ENCODE results near the gene MOCS1. TPM values are rescaled to one million over a fixed set of nuclear protein-coding genes. Genes with fewer than 3 reads are reported as not detected.

MOCS1 gene
- total RNA-seq, 1 experiment from 2014 or later = 7.3 TPM

DNA sequence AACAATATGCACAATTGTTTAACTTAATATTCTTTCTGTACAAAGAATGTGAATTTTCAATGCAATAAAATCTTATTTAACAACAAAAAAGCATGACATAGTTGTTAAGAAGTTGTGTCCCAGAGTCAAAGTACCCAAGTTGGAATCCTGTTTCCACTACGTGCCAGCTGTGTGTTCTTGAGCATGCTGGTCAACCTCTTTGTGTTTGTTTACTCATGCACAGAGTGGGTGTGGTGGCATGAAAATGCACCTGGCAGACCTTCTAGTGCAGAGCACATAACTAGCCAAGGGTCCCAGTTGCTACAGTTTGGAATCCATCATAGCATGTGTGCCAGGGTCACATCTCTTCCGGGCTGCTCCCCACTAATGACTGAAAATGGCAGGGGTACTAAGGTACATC, 24.7 kb upstream of the MOCS1 start:
- no peak for DNase-seq
- H3K36me3 ChIP-seq = no peaks in the 10 kb centered on the region
- H3K4me1 ChIP-seq = no peaks in the 10 kb centered on the region
- H3K9me3 ChIP-seq (replicated peaks) = no peaks in the 10 kb centered on the region
- no peaks in the 10 kb centered on the region for H3K27me3 ChIP-seq
- H3K27ac ChIP-seq = no peak overlapping the region
- no peak overlapping the region for H3K4me3 ChIP-seq

DNA sequence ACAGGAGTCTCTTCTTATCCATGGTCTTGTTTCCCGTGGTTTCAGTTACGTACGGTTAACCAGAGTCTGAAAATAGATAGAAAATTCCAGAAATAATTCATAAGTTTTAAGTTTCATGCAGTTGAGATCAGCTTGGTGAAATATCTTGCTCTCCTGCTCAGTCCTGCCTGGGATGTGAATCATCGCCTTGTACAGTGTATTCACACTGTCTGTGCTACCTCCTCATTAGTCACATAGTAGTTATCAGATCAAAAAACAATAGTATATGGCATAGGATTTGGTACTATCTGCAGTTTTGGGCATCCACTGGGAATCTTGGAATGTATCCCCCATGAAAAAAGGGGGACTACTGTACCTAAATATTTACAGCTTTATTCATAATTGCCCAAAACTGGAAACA, 22.7 kb upstream of the MOCS1 start:
- H3K9me3 ChIP-seq (replicated peaks) = no peaks in the 10 kb centered on the region
- no peaks in the 10 kb centered on the region for H3K4me1 ChIP-seq
- H3K27ac ChIP-seq = no peak overlapping the region
- no peaks in the 10 kb centered on the region for H3K27me3 ChIP-seq
- H3K36me3 ChIP-seq = no peaks in the 10 kb centered on the region
- DNase-seq = no peak
- H3K4me3 ChIP-seq = no peak overlapping the region

DNA sequence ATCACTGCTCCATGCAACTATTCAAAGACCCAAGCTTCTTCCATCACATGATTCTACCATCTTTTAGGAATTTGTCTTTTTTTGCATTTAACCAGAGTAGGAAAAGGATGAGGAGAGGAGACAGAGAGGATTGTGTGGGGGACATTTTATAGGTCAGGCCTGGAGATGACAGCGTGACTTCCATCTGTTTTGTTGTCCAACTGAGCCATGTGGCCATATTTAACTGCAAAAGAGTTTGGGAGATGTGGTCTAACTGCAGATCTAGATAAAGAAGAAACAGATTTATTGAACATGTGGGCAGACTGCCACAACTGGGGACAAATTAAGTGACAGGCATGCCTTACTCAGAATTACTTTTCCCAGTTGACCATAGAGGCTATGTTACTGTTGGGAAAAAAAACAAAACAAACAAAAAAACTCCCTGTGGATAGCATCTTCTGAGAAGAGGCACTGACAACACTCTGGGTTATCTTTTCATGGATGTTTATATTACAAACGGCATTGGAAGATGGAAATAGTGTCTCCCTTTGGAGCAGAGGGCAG, 18.9 kb upstream of the MOCS1 start:
- DNase-seq = no peak
- H3K4me3 ChIP-seq = no peak overlapping the region
- H3K36me3 ChIP-seq = no peaks in the 10 kb centered on the region
- no peak overlapping the region for H3K27ac ChIP-seq
- no peaks in the 10 kb centered on the region for H3K4me1 ChIP-seq
- H3K27me3 ChIP-seq = no peaks in the 10 kb centered on the region
- no peaks in the 10 kb centered on the region for H3K9me3 ChIP-seq (replicated peaks)

DNA sequence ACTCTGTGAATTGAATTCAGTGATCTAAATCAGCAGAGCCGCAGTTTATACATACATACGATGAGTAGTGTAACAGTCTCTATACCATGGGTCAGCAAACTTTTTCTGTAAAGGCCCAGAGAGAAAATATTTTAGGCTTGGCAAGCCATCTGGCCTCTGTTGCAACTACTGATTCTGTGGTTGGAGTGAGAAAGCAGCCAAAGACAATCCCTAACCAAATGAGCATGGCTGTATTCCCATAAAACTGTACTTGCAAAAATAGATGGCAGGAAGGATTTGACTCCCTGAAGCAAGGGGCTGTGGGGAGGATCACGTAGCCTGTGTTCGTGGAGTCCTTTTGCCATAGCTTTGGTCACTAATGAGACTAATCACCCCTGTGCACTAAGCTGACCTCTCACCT, 17.9 kb upstream of the MOCS1 start:
- H3K4me1 ChIP-seq = no peaks in the 10 kb centered on the region
- H3K4me3 ChIP-seq = no peak overlapping the region
- H3K9me3 ChIP-seq (replicated peaks) = no peaks in the 10 kb centered on the region
- no peak overlapping the region for H3K27ac ChIP-seq
- H3K27me3 ChIP-seq = no peaks in the 10 kb centered on the region
- DNase-seq = no peak
- no peaks in the 10 kb centered on the region for H3K36me3 ChIP-seq

DNA sequence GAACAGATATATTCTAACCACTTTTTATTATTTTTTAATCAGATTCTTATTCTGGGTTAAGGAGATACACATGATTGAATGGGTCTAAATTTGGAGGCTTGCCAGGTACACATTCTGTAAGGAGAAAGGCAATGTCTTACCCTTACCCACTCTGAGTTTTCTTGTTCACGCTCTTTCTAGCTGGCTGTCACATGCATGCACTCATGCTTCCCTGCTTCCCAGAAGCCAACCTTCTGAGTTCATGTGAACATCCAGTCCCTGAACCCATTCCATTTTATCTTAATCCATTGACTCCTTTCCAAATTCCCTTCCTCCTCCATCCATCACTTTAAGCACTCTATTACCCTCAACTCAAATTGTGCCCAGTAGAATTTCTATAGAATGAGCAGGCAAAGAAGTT, 17.5 kb upstream of the MOCS1 start:
- Histone ChIP-seq H3K27ac (no peak overlapping the region), H3K36me3 (no peaks in the 10 kb centered on the region), H3K27me3 (no peaks in the 10 kb centered on the region), H3K4me3 (no peak overlapping the region), H3K9me3 (replicated peaks) (no peaks in the 10 kb centered on the region), H3K4me1 (no peaks in the 10 kb centered on the region)
- DNase-seq = no peak

DNA sequence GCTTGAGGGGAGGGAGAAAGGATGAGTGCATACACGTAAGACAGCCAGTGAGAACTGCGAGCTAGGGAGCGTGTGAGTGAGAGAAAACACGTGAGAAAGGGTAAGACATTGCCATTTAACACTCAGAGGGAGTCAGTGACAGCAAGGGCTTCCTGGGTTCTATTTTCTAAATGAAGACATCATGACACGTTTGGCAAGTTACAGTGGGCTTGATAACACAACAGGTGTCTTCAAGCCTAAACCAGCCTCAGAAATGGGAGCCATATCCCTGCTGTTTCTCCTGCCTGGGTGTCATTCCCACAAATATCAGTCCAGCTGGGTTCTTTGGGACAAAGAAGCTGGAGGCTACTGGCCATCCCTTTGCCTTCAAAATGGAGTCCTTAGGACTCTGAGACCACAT, 16.9 kb upstream of the MOCS1 start:
- no peak for DNase-seq
- Histone ChIP-seq H3K36me3 (no peaks in the 10 kb centered on the region), H3K4me3 (no peak overlapping the region), H3K27ac (no peak overlapping the region), H3K27me3 (no peaks in the 10 kb centered on the region), H3K9me3 (replicated peaks) (no peaks in the 10 kb centered on the region), H3K4me1 (no peaks in the 10 kb centered on the region)

DNA sequence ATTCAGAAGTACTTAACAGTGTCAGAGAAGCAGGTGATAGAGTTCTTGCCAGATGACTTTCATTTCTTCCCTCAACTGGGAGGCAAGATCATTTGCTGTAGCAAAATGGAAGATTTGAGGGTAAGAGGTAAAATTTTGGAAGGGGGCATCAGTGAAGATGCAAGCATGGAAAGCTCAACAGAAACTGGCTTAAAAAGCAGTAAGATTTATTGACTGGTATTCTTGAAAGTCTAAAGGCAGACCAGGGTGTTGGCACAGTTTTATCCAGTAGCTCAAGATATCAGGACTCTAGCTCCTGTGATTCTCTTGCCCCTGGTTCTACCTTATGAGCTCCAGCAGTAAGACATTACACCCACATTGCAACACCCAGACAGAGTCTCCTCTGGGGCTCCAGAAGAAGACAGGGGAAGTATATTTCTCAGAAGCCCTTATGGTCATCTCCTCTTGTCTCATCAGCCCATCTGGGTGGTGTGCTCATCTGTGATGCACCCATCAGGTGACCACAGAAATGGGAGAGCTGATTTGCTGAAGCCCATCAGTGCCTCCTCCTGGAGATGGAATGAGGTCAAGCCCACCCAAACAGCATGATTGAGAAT, 16.0 kb upstream of the MOCS1 start:
- no peak for DNase-seq
- Histone ChIP-seq H3K27ac (no peak overlapping the region), H3K27me3 (no peaks in the 10 kb centered on the region), H3K4me3 (no peak overlapping the region), H3K9me3 (replicated peaks) (no peaks in the 10 kb centered on the region), H3K4me1 (no peaks in the 10 kb centered on the region), H3K36me3 (no peaks in the 10 kb centered on the region)

DNA sequence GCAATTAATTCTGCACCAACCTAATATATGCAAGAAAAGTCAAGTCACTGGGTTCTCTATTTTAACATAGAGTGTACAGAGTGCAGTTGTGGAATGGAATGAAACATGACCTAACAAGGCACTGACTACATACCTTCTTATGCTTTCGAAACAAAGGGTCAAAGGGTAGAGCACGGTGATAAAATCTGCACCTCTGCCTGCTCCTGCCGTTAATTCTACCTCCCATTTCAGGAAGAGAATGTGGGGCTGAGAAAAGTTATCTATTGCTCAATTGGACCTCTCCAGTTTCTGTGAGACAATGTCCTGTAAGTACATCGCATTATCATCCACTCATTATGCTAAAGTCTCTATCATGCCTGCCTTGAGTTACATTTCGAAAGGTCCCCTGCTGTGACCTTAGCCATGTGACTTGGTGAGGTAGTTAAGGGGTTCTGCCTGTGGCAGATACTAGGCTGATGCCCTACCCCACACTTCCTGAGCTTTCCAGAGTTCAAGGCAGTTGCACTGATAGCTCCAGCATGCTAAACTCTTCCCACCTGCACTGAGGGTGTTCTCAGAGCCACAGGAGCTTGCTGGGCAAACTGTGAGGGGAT, 14.0 kb upstream of the MOCS1 start:
- no peak overlapping the region for H3K27ac ChIP-seq
- H3K4me1 ChIP-seq = no peaks in the 10 kb centered on the region
- H3K36me3 ChIP-seq = no peaks in the 10 kb centered on the region
- DNase-seq = no peak
- H3K4me3 ChIP-seq = no peak overlapping the region
- H3K27me3 ChIP-seq = no peaks in the 10 kb centered on the region
- H3K9me3 ChIP-seq (replicated peaks) = no peaks in the 10 kb centered on the region

DNA sequence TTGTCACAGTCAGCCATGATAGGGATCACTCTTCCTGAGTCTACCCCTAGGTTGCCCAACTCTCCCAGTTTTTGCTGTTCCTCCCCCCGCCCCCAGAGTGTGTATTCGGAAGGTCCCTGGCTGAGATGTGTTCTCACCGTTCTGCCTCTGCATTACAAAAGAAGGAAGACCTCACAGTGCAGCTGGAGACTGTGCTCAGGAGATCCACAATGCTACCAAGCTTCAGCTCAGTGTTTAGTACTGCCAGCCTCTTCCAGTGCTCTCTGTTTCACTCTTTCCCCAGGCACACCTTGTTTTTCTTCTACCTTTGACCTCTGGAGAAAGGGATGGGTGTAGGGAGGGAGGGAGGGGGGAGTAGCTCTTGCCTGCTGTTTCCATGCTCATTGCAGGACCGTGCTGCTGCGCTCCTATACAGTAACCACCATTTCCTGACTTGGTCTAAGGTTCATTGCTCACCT, 13.4 kb upstream of the MOCS1 start:
- no peak for DNase-seq
- Histone ChIP-seq H3K36me3 (no peaks in the 10 kb centered on the region), H3K4me1 (no peaks in the 10 kb centered on the region), H3K27me3 (no peaks in the 10 kb centered on the region), H3K9me3 (replicated peaks) (no peaks in the 10 kb centered on the region), H3K4me3 (no peak overlapping the region), H3K27ac (no peak overlapping the region)

DNA sequence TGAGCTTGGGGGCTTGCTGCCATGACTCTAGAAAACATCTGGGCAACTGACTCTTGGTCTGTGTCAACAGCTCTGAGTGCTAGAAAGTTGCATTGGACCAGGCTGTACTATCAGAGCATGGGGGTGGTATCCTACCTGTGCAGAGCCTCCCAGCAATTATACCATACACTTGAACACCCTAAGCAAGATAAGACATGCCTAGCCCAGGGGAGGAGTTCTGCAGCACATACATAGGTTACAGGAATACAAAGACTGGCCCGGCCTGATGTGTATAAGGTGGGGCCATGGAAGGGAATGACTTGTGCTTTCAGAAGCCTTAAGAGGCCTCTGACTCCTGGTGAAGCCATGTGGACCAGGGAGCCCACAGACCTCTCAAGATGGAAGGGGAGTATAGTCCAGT, 11.4 kb upstream of the MOCS1 start:
- Histone ChIP-seq H3K4me3 (no peak overlapping the region), H3K27me3 (no peaks in the 10 kb centered on the region), H3K4me1 (no peaks in the 10 kb centered on the region), H3K36me3 (no peaks in the 10 kb centered on the region), H3K9me3 (replicated peaks) (no peaks in the 10 kb centered on the region), H3K27ac (no peak overlapping the region)
- DNase-seq = no peak

DNA sequence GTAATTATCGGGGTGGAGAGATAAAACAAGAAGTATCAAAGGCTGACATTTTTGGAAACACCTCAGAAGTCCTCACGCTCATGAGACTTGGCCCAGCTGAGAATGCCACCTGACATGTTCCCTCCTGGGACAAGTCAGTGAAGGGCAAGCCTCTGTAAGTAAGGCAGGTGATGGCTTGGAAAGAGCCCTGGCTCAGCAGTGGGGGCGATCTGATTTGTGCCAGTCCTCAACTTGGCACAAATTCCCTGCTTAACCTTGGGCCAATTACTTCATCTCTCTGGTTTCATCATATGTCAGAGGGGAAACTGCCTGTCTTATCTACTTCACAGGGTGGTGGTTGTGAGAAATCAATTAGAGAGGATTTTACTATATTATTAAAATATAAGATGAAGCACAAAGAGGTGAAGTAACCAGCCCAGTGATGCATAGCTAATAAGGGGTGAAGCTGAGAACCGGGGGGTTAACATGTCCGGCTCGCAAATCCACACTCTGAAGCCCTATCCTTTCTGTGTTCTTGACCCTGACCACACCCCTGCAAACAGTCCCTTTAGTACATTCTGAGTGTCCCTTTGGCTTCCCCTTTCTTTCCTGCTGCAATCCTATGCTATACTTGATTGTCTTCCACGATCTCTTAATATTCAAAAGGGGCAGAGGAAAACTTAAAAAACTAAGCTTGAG, 8.8 kb upstream of the MOCS1 start:
- no peak for DNase-seq
- Histone ChIP-seq H3K9me3 (replicated peaks) (no peaks in the 10 kb centered on the region), H3K27me3 (no peaks in the 10 kb centered on the region), H3K27ac (no peak overlapping the region), H3K4me1 (peaks cover 6% of the 10 kb centered on the region), H3K4me3 (no peak overlapping the region), H3K36me3 (no peaks in the 10 kb centered on the region)

DNA sequence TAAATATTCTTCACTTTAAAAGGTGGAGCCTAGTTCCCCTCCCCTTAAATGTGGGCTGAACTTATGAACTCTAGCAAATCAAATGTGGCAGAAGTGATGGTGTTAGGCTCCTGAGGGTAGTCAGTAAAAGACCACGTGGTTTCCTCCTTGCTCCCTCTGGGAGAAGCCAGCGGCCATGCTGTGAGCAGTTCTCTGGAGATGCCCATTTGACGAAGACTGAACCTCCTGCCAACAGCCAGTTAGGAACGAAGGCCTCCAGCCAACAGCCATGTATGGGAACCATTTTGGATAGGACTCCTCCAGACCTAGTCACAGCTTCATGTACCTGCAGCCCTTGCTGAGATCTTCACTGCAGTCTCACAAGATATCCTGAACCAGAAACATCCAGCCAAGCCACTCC, 7.6 kb upstream of the MOCS1 start:
- no peaks in the 10 kb centered on the region for H3K9me3 ChIP-seq (replicated peaks)
- no peaks in the 10 kb centered on the region for H3K27me3 ChIP-seq
- no peak for DNase-seq
- no peak overlapping the region for H3K27ac ChIP-seq
- H3K4me1 ChIP-seq = peaks cover 9% of the 10 kb centered on the region
- no peaks in the 10 kb centered on the region for H3K36me3 ChIP-seq
- no peak overlapping the region for H3K4me3 ChIP-seq

DNA sequence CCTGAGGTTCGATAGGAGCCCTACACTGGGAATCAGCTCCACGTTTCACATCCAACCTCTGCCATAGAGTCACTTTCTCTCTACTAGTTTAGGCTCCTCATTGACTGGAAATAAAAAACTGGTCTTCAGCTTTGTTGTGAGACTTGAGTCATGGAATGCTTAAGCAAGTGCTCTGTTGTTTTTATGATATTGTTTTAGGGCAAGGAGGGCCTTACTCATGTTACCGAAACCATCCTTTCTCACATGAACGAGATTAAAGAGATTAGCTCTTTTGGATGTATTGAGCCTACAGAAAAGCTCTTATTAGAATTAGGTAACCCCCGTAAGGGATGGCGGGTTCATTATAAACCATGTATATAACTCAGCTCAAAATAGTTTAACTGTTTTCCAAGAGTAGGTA, 6.9 kb upstream of the MOCS1 start:
- Histone ChIP-seq H3K27ac (no peak overlapping the region), H3K27me3 (no peaks in the 10 kb centered on the region), H3K4me3 (no peak overlapping the region), H3K36me3 (no peaks in the 10 kb centered on the region), H3K9me3 (replicated peaks) (no peaks in the 10 kb centered on the region), H3K4me1 (peaks cover 9% of the 10 kb centered on the region)
- no peak for DNase-seq

DNA sequence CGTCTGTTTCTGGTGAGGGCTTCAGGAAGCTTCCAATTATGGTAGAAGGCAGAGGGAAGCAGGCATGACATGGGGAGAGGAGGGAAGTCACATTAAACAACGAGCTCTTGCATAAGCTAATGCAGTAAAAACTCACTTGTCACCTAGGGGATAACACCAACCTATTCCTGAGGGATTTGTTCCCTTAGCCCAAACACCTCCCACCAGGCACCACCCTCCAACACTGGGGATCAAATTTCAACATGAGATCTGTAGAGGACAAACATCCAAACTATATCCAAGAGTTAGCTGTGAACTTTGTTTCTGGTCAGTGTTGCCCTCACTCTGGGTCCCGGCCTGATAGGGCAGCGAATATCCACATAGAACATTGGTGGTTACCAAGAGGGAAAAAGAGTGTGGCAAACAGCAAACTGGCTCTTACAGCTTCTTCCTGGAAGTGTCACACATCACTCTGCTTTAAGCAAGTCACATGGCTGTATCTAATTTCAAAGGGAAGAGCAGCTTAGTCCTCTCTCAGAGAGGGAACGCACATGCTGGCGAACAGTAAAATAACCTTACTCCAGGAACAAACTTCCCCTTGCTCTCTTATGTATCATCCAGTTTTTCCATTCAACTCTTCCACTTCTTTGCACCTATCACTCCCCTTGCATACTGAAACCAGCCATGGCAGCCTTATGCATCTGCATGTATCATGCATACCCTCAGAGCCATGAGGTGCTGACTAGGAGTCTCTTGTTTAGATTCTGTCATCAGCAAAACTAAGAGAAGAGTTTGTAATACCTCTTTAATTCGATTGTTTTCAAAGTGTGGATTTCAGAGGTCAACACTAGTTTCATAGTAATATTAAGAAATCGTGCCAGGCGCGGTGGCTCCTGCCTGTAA, 4.8 kb upstream of the MOCS1 start:
- Histone ChIP-seq H3K4me1 (peaks cover 11% of the 10 kb centered on the region), H3K4me3 (no peak overlapping the region), H3K9me3 (replicated peaks) (no peaks in the 10 kb centered on the region), H3K36me3 (no peaks in the 10 kb centered on the region), H3K27ac (no peak overlapping the region), H3K27me3 (no peaks in the 10 kb centered on the region)
- DNase-seq = peak in 1 of 2 experiments; percentile 11
